Fibroblast of skin of abdomen (primary cell): ENCODE results near the gene PDGFA. TPM values are rescaled to one million over a fixed set of nuclear protein-coding genes. Genes with fewer than 3 reads are reported as not detected.

ENCODE experiments used
- DNase-seq: peaks from one replicate; pipeline ENCODE4 v3.0.0-alpha.2; 2013
- polyA plus RNA-seq, 2 experiments: library from polyadenylated mRNA; unstranded; fragments of 120-200 nt; gene quantifications; one replicate each; pipeline ENCODE4 v1.2.1, GENCODE V29; 2013; ENCODE audit not compliant: insufficient read length in 2 of 2

PDGFA gene
- polyA plus RNA-seq (2013, experiment 1 of 2; ENCODE audit: insufficient read length) = 8.1 TPM
- 8.8 TPM for polyA plus RNA-seq (2013, experiment 2 of 2; ENCODE audit: insufficient read length)

DNA sequence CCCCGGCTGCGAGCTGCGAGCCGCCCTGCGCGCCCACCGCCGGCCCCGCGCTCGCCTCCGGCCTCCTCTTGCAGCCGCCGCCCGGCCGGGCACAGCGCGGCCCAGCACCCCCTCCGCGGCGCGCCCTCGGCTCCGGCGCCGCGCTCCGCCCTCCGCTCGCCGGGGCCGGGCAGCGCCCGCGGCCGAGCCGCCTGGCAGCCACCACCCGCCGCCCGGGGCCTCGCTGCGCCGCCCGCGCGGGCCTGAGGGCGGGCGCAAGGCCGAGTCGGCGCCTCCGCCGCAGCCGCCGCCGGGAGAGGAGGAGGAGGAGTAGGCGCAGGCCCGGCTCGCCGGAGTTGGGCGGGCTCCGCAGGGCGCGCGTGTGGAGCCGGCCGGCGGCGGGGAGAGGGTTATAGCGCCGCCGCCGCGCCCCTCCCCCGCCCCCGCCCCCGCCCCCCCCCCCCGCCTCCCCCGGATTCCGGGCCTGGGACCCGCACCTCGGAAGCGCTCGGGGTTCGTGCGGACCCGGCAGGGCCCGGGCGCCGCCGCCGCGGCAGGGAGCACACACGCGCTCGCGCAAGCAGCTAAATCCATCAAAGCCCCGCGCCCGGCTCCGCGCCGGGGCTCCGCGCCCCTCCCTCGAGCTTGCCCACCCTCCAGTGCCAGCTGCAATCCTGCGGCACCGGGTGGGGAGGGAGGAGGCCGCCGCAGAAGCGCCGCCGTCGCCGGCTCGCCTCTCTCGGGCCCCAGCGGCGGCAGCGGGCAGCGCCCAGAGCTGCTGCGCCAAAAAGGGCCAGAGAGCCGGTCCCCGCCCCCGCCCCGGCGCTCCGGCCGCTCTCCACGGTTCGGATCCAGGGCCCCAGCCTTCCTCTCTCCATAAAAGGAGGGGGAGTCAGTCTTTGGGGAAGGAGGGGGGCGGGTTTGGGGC is at the start of gene PDGFA:
Gene PDGFA (minus strand): TSS at position 363 of the 907 bp plus-strand sequence. CDS start 845 bp downstream, outside the sequence.
- peak; percentile 42 for DNase-seq

GRCh38 chr7:568031-568951 is 48.6 kb upstream of the PDGFA start:
- DNase-seq = peak; percentile 38

- no peak for DNase-seq
These were observed 47.7 kb upstream of the PDGFA start for GRCh38 chr7:567305-567883.

DNA sequence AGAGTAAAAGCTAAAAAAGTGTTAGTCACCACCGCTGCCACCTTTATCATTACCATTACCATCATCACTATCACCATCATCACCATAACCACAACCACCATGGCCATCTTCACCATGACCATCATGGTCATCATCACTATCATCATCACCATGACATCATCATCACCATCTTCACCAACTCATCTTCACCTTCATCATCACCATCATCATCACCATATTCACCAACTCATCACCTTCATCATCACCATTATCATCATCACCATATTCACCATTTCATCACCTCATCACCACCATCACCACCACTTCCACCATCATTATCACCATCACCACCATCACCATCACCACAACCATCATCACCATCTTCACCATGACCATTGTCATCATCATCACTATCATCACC is 46.5 kb upstream of the PDGFA start:
- no peak for DNase-seq

DNA sequence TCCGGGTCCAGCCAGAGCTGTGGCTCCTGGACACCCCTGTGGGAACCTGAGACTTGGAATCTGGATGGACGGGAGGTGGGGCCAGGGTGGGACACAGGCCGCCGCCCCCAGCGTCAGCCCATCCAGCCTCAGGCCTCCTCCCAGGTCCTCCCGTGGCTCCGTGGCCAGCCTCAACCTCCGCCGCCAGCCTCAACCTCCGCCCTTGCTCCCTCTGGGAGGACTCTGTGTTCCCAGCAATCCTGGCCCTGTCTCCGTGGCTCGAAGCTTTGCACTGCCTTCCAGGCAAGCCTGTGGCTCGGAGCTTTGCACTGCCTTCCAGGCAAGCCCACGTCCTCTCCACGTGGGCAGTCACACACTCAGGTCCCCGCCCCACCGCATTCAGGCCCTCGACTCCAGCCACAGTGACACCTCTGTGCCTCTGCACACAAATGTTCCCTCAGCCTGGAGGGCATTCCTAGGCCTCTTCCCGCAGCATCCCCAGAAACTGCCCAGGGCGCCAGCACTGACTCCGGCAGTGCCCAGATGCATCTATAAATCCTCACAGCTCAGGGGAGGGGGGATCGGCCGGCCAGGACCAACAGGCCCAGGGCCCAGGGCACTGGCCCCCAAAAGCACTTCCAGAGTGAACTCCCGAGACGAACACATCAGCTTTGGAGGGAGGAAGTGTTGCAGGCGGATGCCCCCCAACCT is 44.7 kb upstream of the PDGFA start:
- DNase-seq = no peak

- DNase-seq = no peak
These were observed 44.1 kb upstream of the PDGFA start for GRCh38 chr7:563629-564170.

DNA sequence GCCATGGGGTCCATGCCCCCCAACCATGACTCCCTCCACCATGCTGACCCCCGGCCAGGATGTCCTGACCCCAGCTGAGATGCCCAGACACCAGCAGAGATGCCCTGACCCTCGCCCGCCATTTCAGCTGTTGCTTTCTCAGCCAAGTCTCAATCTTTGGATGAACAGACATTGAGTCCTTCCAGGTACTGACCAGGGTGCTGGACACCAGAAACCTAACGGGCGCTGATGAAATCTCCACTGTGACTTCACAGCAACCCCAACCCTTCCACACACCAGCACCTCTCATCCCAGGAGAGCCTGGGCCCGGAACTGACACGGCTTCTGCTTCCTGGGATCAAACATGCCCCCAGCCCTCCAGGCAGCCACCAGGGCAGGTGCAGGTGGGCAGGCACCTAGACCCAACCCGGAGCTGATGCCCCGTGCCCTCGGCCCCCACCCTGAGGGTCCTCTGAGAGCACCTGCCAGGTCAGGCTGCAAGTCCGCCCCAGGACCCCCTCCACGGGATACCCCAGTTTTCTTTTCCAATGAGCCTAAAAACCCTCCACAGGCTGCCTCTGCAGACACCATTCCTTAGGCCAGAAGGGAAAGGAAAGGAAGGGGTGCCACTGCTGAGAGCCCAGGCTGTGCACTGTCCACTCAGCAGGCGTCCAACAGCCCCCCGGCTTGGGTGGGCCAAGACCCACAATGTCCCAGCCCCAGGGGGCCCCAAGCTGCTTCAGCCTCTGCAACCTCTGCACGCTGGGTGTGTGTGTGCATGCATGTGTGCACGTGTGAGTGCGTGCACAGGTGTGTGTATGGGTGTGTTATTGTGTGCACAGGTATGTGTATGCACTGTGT is 43.4 kb upstream of the PDGFA start:
- no peak for DNase-seq

DNA sequence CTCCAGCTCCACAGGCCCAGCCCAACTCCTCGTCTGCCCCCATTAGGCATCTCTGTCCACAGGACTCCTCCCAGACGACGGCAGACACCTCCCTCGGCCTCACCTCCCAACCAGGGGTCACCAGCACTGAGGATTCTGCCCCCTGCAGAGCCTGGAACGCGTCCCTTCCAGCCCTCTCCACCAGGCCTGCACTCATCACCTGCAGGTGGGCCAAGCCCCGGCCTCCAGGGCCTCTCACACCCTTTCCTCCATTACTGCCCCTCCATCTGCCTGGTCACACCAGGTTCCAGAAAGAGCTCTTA is 42.7 kb upstream of the PDGFA start:
- no peak for DNase-seq

GRCh38 chr7:561631-562373 is 42.2 kb upstream of the PDGFA start:
- DNase-seq = no peak

DNA sequence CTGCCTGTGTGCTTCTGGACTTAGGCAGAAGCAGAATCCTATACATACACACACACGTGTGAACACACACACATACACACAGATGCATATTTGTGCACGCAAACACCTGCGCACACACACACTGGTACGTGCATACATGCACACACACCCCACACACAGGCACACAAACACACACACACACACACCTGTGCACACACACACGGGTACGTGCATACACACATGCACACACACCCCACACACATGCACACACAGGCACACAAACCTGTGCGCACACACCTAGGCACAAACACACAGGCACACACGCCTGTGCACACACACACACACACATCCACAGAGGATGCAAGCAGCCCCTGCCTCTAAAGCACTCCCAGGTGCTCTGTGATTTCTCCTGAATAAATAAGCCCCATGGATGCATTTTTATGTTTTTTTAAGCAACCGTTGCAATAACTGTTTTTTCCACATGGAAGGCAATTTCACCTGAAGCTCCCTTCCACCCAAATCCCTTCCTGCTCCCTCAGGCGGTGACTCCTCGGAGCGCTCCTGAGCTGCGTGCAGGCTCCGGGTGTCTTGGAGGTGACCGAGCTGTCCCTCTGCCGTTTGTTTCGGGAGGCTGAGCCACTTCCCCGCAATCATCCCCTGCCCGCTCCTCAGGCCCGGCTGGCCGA is 41.5 kb upstream of the PDGFA start:
- DNase-seq = no peak

- DNase-seq = no peak
These were observed 39.7 kb upstream of the PDGFA start for GRCh38 chr7:559396-559705.

DNA sequence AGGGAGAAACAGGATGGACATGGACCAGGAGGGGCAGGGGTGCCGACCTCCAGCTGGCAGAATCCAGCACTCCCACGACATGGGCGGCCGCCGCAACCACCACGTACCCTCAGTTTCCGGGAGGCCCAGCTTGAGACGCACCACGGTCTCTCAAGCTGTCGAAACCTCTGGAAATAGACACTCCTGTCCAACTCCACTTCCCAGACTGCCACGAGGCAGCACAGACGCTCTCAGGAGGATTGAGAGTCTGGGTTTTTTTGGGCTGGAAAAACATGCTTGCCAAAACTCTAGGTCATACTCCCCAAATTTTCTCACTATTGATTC is 37.9 kb upstream of the PDGFA start:
- DNase-seq = no peak

- DNase-seq = no peak
These were observed 37.4 kb upstream of the PDGFA start for GRCh38 chr7:556837-557557.

DNA sequence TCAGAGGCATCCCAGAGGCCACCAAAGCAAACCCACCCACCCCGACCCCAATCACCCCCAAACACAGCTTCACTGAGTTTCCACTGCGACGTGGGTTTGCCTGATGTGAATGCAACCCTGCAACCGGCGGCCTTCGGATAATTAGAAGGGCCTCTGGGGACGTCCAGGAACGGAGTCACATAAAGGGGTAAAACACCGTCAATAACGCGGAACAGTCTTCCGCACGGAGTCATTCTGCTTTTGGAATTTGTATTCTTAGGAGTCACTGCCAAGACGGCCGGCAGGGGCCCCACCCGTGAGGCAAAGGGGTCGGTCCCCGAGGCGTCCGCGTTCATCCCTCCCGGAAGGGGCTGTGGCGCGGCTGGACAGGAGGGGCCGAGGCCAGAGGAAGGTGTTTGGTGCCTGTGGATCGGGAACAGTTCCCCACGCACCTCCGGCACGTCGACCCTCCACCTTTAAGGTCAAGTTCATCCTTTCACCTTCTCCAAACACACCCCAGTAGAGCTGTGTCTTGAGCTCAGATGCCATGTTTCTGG is 36.7 kb upstream of the PDGFA start:
- no peak for DNase-seq

DNA sequence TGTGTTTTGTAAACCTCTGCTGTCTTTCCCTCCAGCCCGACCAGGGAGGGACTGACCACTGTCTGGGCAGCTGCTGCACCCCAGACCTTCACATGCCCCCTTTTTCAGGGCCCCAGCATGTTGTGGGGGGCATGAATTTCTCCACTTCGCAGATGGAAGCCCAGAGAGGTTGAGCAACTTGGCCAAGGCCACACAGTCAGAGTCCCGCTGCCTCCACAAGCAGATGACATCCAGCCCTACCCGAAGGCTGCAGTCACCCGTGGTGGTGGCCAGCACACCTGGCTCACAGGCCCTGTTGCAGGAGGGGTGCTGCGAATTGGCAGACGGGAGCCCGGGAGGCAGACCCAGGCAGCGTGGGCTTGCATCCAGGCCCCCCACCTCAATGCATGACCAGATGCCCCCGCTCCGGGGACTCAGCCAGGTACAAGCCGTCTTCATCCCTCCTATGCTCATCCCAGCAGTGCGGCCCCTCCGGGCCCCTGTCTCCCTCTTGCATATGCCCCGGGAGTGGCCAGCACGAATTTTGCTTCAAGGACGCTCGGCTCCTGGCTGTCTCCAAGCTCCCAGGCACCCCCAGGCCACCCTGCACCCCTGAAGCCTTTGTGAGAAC is 36.0 kb upstream of the PDGFA start:
- no peak for DNase-seq

GRCh38 chr7:553636-554111 is 34.0 kb upstream of the PDGFA start:
- DNase-seq = no peak

DNA sequence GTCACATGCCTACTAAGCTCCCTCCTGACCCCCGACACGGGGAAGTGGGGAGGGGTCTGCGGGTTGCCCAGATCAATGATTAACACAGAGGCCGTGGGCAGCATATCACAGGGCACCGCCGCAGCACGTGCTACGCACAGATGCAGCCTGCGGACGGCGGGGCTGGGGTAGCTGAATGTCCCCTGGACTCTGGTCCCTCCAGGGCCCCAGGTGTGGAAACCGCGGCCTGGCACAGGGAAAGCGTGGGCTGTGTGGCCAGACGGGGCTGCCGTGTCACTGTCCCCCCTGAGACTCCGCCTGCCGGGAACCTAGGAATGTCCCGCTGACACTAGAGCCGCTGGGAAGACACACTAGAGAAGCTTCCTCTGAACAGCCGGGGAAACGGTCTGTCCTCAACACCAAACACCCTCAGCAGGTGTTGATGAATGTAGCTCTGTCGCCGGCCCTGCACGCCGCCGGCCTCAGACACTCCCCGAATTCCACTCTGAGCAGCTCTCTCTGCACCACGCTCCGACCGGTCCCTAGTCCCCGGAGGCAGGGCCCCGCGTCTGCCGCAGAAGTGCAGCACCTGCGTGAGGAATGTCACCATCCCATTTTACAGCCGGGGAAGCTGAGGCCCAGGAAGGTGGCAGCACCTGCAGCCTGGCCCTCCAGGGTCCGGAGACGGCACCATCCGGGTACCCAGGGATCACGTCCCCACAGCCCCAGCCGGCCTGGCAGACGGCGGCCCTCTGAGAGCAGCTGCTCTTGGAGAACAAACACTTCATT is 33.4 kb upstream of the PDGFA start:
- DNase-seq = no peak
